ENCODE measurements around the gene POLR2C. TPM values are rescaled to one million over a fixed set of nuclear protein-coding genes. Genes with fewer than 3 reads are reported as not detected.

The POLR2C gene
- 91.8 and 100 TPM in 2 replicates for total RNA-seq

DNA sequence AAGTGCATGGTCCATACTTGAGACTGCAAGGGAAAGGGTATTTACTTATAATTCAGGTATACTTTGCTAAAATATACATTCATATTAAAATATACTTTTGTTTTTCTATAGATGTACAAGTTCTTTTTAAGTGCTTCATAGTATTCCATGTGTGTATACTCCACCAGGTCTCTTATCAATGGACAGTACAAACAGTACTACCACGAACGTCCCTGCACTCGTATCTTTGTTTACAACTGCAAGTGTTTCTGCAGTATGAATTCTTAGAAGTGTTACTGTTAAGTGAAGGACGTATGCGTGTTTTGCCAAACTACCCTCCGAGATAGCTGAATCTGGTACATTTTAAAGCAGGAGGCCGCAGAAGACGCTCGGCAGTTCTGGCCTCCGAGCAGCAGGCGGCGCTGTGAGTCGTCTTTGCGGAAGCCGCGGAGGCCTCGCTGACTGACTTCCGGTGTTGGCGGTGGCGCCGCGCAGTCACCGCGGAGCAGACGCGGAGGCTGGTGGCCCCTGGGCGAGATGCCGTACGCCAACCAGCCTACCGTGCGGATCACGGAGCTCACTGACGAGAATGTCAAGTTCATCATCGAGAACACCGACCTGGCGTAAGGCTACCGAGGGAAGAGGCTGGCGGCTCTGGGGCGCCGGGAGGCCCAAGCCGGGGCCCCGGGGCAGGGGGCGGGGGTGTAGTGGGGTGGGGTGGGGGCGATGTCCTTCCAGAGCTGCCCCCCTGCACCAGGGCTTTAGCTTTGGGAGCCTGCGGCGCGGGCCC, at the start of gene POLR2C:
POLR2C (plus strand) TSS at position 471 of the 769 bp plus-strand sequence; CDS start at position 517, 46 bp downstream.

DNA sequence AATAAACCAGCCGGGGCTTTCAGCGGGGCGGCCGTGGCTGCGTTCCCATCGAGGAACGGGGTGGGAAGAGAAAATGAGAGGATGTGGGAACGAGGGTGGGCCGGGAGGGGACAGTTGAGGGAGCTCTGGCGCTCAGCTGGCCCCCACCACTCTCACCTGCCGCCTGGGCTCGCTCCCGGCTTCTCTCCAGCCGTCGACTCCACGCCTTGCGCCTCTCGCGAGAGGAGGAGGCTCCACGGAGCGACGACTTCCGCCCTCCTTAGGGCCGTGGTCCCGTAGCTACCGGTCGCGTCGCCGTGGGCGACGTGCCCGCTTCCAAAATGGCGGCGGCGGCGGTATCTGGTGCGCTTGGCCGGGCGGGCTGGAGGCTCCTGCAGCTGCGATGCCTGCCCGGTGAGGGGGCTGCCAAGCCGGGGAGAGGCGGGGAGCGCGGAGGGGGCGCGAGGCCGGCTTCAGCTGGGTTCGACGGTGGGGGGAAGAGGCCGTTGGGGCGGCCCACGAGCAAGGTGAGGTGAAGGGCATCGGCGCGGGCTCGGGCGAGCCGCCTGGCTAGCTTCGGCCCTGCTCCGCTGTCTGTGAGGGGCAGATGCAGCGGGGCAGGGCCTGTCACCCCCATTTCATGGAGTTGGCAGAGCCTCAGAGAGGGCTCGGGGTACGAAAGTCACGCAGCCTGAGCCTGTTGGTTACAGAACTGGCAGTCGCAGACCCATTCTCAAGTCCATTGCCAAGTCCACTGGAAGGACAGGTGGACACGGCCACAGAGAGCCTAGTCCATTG, 15.1 kb upstream of the POLR2C start, which contains the start of the genes CIAPIN1 and COQ9:
CIAPIN1 (minus strand) TSS at position 200 of the 777 bp plus-strand sequence. CDS start 6,457 bp downstream, outside the sequence.
COQ9 (plus strand) TSS at position 294 of the 777 bp plus-strand sequence; CDS start at position 321, 27 bp downstream.

DNA sequence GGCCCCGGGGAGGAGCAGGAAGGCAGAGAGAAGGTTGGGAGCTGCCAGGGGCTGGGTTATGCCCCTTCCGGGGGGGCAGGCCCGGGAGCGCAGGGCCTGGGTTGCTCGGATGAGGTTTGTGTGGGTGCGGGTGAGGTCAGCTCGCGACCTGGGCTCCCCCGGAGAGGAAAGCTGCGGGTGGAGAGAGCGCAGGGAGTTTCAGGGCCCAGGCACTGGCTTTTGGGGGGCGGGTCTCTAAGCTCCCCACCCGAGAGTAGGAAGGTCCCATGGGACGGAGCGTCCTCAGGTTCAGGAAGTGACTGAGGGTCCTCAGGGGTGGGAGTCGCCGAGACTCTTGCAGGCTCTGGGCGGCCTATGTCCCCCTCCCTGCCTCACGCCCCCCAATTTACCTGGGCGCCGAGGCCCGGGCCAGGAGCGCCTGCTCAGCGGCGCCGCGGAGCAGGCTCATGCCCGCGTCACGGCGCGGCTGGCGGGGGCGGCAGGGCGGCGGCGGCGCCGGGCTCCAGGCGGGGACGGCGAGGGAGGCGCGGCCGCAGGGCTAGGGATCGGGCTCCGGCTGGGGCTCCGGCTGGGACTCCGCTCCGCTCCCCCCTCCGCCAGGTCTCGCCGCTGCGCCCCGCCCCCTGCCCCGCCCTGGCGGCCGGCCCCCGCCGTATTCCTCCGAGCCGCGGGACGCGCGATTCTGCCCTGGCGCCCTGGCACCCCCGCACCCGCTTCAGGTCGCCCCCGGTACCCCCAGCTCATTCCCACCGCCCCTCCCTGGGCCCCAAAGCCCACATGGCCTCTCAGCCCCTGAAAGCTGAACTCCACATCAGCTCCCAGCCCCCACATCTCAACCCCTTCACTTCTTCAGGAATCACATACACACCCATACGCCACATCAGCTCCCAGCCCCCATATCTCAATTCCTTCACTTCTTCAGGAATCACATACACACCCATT, 23.7 kb downstream of the POLR2C start, which contains the start of gene DOK4:
DOK4 (minus strand) TSS at position 578 of the 942 bp plus-strand sequence. CDS start 6,986 bp downstream, outside the sequence.

Other genes starting within 250 kb of the POLR2C start
- gene ARL2BP, start 217.4 kb upstream of the POLR2C start, total RNA-seq = 40.7 and 50.2 TPM in 2 replicates
- gene PLLP, start 178.0 kb upstream of the POLR2C start, total RNA-seq = 2.7 and 3.5 TPM in 2 replicates
- gene CCL22, start 103.9 kb upstream of the POLR2C start, total RNA-seq = not detected in 2 replicates
- 0.17 and 1.7 TPM in 2 replicates for gene CX3CL1, start 90.2 kb upstream of the POLR2C start, total RNA-seq
- not detected in 2 replicates for gene CCL17, start 57.9 kb upstream of the POLR2C start, total RNA-seq
- gene CIAPIN1, start 15.3 kb upstream of the POLR2C start, total RNA-seq = 58.4 and 62.6 TPM in 2 replicates
- gene COQ9, start 15.2 kb upstream of the POLR2C start, total RNA-seq = 41.4 and 45.4 TPM in 2 replicates
- gene DOK4, start 23.8 kb downstream of the POLR2C start, total RNA-seq = 13.5 and 24.7 TPM in 2 replicates
- 8.0 and 9.7 TPM in 2 replicates for gene CCDC102A, start 73.9 kb downstream of the POLR2C start, total RNA-seq
- gene ADGRG5, start 80.0 kb downstream of the POLR2C start, total RNA-seq = not detected in 2 replicates
- 4.3 and 12.2 TPM in 2 replicates for gene ADGRG1, start 166.0 kb downstream of the POLR2C start, total RNA-seq
- 5.2 and 8.8 TPM in 2 replicates for gene ADGRG3, start 205.6 kb downstream of the POLR2C start, total RNA-seq
- 0.22 and 0.60 TPM in 2 replicates for gene DRC7, start 232.1 kb downstream of the POLR2C start, total RNA-seq